ENCODE measurements around the gene TSSK3.

Gene TSSK3

GRCh38 chr1:32358435-32358834, 3.9 kb upstream of the TSSK3 start:
- no peaks in the 10 kb centered on the region for H3K79me1 ChIP-seq (ENCODE audit: low read depth, low read length)
- no peak overlapping the region for H2AK5ac ChIP-seq (ENCODE audit: low read depth, low read length)
- H4K8ac ChIP-seq (ENCODE audit: low read depth, low read length), result no peak overlapping the region
- H2BK15ac ChIP-seq (ENCODE audit: low read length), result no peak overlapping the region
- H3K18ac ChIP-seq (ENCODE audit: low read length), result no peak overlapping the region
- H3K9ac ChIP-seq (ENCODE audit: low read depth, low read length, poor library complexity), result no peak overlapping the region
- H4K91ac ChIP-seq (ENCODE audit: low read depth, low read length, poor library complexity), result no peak overlapping the region
- H2BK120ac ChIP-seq (ENCODE audit: low read depth, low read length), result no peak overlapping the region
- peaks cover 0 to 7% (median 0%) of the 10 kb centered on the region in 3 experiments for H3K27me3 ChIP-seq (ENCODE audit: control insufficient read depth in 3 of 3, insufficient read depth in 3 of 3, low read depth in 1 of 3, low read length in 3 of 3)
- H3K14ac ChIP-seq (ENCODE audit: low read length), result no peak overlapping the region
- no CpG with 5 or more reads among the region's 3 CpGs for WGBS, 2 donors (ENCODE audit: extremely low coverage in 2 of 2, insufficient read length in 2 of 2, insufficient replicate concordance in 1 of 2)
- H3K4me3 ChIP-seq (ENCODE audit: low read length in 2 of 2), result no peak overlapping the region
- no peak overlapping the region for H2AFZ ChIP-seq (ENCODE audit: low read length)
- no peak overlapping the region for H3K27ac ChIP-seq (replicated peaks; ENCODE audit: low read length)
- no peak overlapping the region for H2BK5ac ChIP-seq (ENCODE audit: low read length)
- H3K9me3 ChIP-seq (replicated peaks in 1 of 2; ENCODE audit: control insufficient read depth in 2 of 2, insufficient read depth in 1 of 2, low read depth in 1 of 2, low read length in 2 of 2), result peaks cover 0 to 2% of the 10 kb centered on the region in 2 donors
- no peak for DNase-seq (ENCODE audit: low spot score)
- H3K36me3 ChIP-seq (replicated peaks in 1 of 2; ENCODE audit: control insufficient read depth in 2 of 2, insufficient read depth in 2 of 2, low read length in 2 of 2), result peaks cover 3 to 27% of the 10 kb centered on the region in 2 donors
- no peak overlapping the region for H3K23ac ChIP-seq (ENCODE audit: low read depth, low read length, poor library complexity)
- no peak overlapping the region for H3K4ac ChIP-seq (ENCODE audit: low read length)
- H2BK12ac ChIP-seq (ENCODE audit: low read length), result no peak overlapping the region
- H3K4me2 ChIP-seq (ENCODE audit: insufficient read depth, low read length, poor library complexity, severe bottlenecking), result no peak overlapping the region
- H3K4me1 ChIP-seq (ENCODE audit: control insufficient read depth in 2 of 2, insufficient read depth in 1 of 2, low read depth in 1 of 2, low read length in 2 of 2), result peaks cover 4 to 11% of the 10 kb centered on the region in 2 donors

- Histone ChIP-seq H3K23ac (ENCODE audit: low read depth, low read length, poor library complexity) (peak overlapping the region; percentile 68), H3K9ac (ENCODE audit: low read depth, low read length, poor library complexity) (no peak overlapping the region), H2BK120ac (ENCODE audit: low read depth, low read length) (no peak overlapping the region), H4K91ac (ENCODE audit: low read depth, low read length, poor library complexity) (no peak overlapping the region), H2AFZ (ENCODE audit: low read length) (no peak overlapping the region), H2BK5ac (ENCODE audit: low read length) (no peak overlapping the region), H2AK5ac (ENCODE audit: low read depth, low read length) (peak overlapping the region; percentile 54), H3K36me3 (replicated peaks in 1 of 2; ENCODE audit: control insufficient read depth in 2 of 2, insufficient read depth in 2 of 2, low read length in 2 of 2) (peaks cover 20 to 51% of the 10 kb centered on the region in 2 donors), H3K9me3 (replicated peaks in 1 of 2; ENCODE audit: control insufficient read depth in 2 of 2, insufficient read depth in 1 of 2, low read depth in 1 of 2, low read length in 2 of 2) (peaks cover 0 to 2% of the 10 kb centered on the region in 2 donors), H3K4me3 (ENCODE audit: low read length in 2 of 2) (no peak overlapping the region), H3K4me2 (ENCODE audit: insufficient read depth, low read length, poor library complexity, severe bottlenecking) (peak overlapping the region; percentile 89), H3K4me1 (ENCODE audit: control insufficient read depth in 2 of 2, insufficient read depth in 1 of 2, low read depth in 1 of 2, low read length in 2 of 2) (peaks cover 0 to 4% of the 10 kb centered on the region in 2 donors), H3K18ac (ENCODE audit: low read length) (peak overlapping the region; percentile 31), H3K27me3 (ENCODE audit: control insufficient read depth in 3 of 3, insufficient read depth in 3 of 3, low read depth in 1 of 3, low read length in 3 of 3) (peaks cover 0 to 7% (median 0%) of the 10 kb centered on the region in 3 experiments), H3K14ac (ENCODE audit: low read length) (peak overlapping the region; percentile 25), H2BK12ac (ENCODE audit: low read length) (no peak overlapping the region), H3K27ac (replicated peaks; ENCODE audit: low read length) (no peak overlapping the region), H4K8ac (ENCODE audit: low read depth, low read length) (no peak overlapping the region), H2BK15ac (ENCODE audit: low read length) (no peak overlapping the region), H3K79me1 (ENCODE audit: low read depth, low read length) (no peaks in the 10 kb centered on the region), H3K4ac (ENCODE audit: low read length) (no peak overlapping the region)
- DNase-seq (ENCODE audit: low spot score), result no peak
- no CpG with 5 or more reads among the region's 35 CpGs for WGBS, 2 donors (ENCODE audit: extremely low coverage in 2 of 2, insufficient read length in 2 of 2, insufficient replicate concordance in 1 of 2)
Measured at GRCh38 chr1:32361308-32361673, 1.0 kb upstream of the TSSK3 start.

DNA sequence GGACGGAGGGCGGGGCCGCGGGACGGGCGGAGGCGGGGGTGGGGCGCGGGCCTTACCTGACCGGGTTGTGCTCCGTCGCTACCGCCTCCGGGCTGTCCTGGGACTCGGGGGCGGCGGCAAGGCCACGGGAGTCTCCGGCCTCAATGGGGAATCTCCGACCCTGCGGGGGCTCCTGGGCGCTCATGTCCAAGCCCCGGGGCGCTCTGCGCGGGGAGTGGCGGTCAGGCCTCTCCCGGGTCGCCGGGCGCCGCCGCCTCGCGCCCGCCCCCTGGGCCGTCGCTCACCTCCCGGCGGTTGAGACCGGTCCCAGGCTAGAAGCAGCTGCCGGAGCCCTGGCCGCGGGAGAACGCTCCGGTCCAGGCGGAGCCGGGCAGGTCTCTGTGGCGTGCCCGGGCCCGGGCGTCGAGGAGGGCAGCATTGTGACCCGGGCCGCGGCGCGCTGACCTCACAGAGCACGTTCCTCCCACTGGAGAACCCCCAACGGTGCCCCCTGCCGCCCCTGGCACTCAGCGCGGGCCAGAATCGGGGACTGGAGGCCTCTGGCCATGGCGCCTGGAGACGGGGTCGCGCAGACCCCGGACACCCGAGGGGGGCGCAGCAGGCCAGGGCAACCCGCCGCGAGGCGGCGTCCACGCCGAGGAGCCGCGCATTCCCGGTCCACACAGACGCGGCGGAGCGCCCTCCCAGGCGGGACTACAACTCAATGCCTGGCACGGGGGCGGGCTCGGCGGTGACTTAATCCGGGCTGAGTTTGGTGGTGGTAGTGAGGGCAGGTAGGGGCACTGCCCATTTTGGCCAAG, 465 bp upstream of the TSSK3 start:
- Histone ChIP-seq H2BK120ac (ENCODE audit: low read depth, low read length) (peak overlapping the region; percentile 51), H2BK5ac (ENCODE audit: low read length) (no peak overlapping the region), H2AFZ (ENCODE audit: low read length) (no peak overlapping the region), H3K27ac (replicated peaks; ENCODE audit: low read length) (no peak overlapping the region), H3K4ac (ENCODE audit: low read length) (no peak overlapping the region), H2AK5ac (ENCODE audit: low read depth, low read length) (peak overlapping the region; percentile 54), H3K18ac (ENCODE audit: low read length) (peak overlapping the region; percentile 93), H3K4me1 (ENCODE audit: control insufficient read depth in 2 of 2, insufficient read depth in 1 of 2, low read depth in 1 of 2, low read length in 2 of 2) (peaks cover 0 to 4% of the 10 kb centered on the region in 2 donors), H4K8ac (ENCODE audit: low read depth, low read length) (no peak overlapping the region), H2BK15ac (ENCODE audit: low read length) (no peak overlapping the region), H3K23ac (ENCODE audit: low read depth, low read length, poor library complexity) (peak overlapping the region; percentile 68), H2BK12ac (ENCODE audit: low read length) (no peak overlapping the region), H3K36me3 (replicated peaks in 1 of 2; ENCODE audit: control insufficient read depth in 2 of 2, insufficient read depth in 2 of 2, low read length in 2 of 2) (peaks cover 26 to 57% of the 10 kb centered on the region in 2 donors), H3K9me3 (replicated peaks in 1 of 2; ENCODE audit: control insufficient read depth in 2 of 2, insufficient read depth in 1 of 2, low read depth in 1 of 2, low read length in 2 of 2) (peaks cover 0 to 2% of the 10 kb centered on the region in 2 donors), H3K14ac (ENCODE audit: low read length) (no peak overlapping the region), H4K91ac (ENCODE audit: low read depth, low read length, poor library complexity) (no peak overlapping the region), H3K79me1 (ENCODE audit: low read depth, low read length) (no peaks in the 10 kb centered on the region), H3K27me3 (ENCODE audit: control insufficient read depth in 3 of 3, insufficient read depth in 3 of 3, low read depth in 1 of 3, low read length in 3 of 3) (peaks cover 0 to 7% (median 0%) of the 10 kb centered on the region in 3 experiments), H3K4me3 (ENCODE audit: low read length in 2 of 2) (peak overlapping the region in 1 of 2 donors; percentile 72), H3K4me2 (ENCODE audit: insufficient read depth, low read length, poor library complexity, severe bottlenecking) (peak overlapping the region; percentile 89), H3K9ac (ENCODE audit: low read depth, low read length, poor library complexity) (peak overlapping the region; percentile 47)
- no peak for DNase-seq (ENCODE audit: low spot score)
- WGBS, 2 donors (ENCODE audit: extremely low coverage in 2 of 2, insufficient read length in 2 of 2, insufficient replicate concordance in 1 of 2), result no CpG with 5 or more reads among the region's 91 CpGs

- Histone ChIP-seq H2BK120ac (ENCODE audit: low read depth, low read length) (no peak overlapping the region), H4K8ac (ENCODE audit: low read depth, low read length) (no peak overlapping the region), H2BK15ac (ENCODE audit: low read length) (no peak overlapping the region), H3K79me1 (ENCODE audit: low read depth, low read length) (no peaks in the 10 kb centered on the region), H3K4me2 (ENCODE audit: insufficient read depth, low read length, poor library complexity, severe bottlenecking) (no peak overlapping the region), H2BK5ac (ENCODE audit: low read length) (no peak overlapping the region), H3K27me3 (ENCODE audit: control insufficient read depth in 3 of 3, insufficient read depth in 3 of 3, low read depth in 1 of 3, low read length in 3 of 3) (peaks cover 0 to 7% (median 0%) of the 10 kb centered on the region in 3 experiments), H3K4me1 (ENCODE audit: control insufficient read depth in 2 of 2, insufficient read depth in 1 of 2, low read depth in 1 of 2, low read length in 2 of 2) (peaks cover 0 to 4% of the 10 kb centered on the region in 2 donors), H3K4ac (ENCODE audit: low read length) (no peak overlapping the region), H3K36me3 (replicated peaks in 1 of 2; ENCODE audit: control insufficient read depth in 2 of 2, insufficient read depth in 2 of 2, low read length in 2 of 2) (peaks cover 40 to 72% of the 10 kb centered on the region in 2 donors), H2AFZ (ENCODE audit: low read length) (no peak overlapping the region), H2AK5ac (ENCODE audit: low read depth, low read length) (no peak overlapping the region), H3K9me3 (replicated peaks in 1 of 2; ENCODE audit: control insufficient read depth in 2 of 2, insufficient read depth in 1 of 2, low read depth in 1 of 2, low read length in 2 of 2) (peaks cover 0 to 2% of the 10 kb centered on the region in 2 donors), H3K18ac (ENCODE audit: low read length) (no peak overlapping the region), H3K4me3 (ENCODE audit: low read length in 2 of 2) (no peak overlapping the region), H2BK12ac (ENCODE audit: low read length) (no peak overlapping the region), H3K9ac (ENCODE audit: low read depth, low read length, poor library complexity) (no peak overlapping the region), H3K23ac (ENCODE audit: low read depth, low read length, poor library complexity) (no peak overlapping the region), H4K91ac (ENCODE audit: low read depth, low read length, poor library complexity) (no peak overlapping the region), H3K27ac (replicated peaks; ENCODE audit: low read length) (no peak overlapping the region), H3K14ac (ENCODE audit: low read length) (no peak overlapping the region)
- no peak for DNase-seq (ENCODE audit: low spot score)
- no CpG with 5 or more reads among the region's 12 CpGs for WGBS, 2 donors (ENCODE audit: extremely low coverage in 2 of 2, insufficient read length in 2 of 2, insufficient replicate concordance in 1 of 2)
Measured at GRCh38 chr1:32363713-32364112, 1.4 kb downstream of the TSSK3 start.

Data from neuronal stem cell (in vitro differentiated cells).